ENCODE data around the gene PARD3. TPM values are rescaled to one million over a fixed set of nuclear protein-coding genes. Genes with fewer than 3 reads are reported as not detected.
"Not testable (repeated sequence)": the region's sequence is repeated elsewhere in the genome, so short reads cannot be mapped to it uniquely, and the experiment has no call there.

The PARD3 gene
- total RNA-seq, 1 experiment from 2014 or later: 50.0 TPM

DNA sequence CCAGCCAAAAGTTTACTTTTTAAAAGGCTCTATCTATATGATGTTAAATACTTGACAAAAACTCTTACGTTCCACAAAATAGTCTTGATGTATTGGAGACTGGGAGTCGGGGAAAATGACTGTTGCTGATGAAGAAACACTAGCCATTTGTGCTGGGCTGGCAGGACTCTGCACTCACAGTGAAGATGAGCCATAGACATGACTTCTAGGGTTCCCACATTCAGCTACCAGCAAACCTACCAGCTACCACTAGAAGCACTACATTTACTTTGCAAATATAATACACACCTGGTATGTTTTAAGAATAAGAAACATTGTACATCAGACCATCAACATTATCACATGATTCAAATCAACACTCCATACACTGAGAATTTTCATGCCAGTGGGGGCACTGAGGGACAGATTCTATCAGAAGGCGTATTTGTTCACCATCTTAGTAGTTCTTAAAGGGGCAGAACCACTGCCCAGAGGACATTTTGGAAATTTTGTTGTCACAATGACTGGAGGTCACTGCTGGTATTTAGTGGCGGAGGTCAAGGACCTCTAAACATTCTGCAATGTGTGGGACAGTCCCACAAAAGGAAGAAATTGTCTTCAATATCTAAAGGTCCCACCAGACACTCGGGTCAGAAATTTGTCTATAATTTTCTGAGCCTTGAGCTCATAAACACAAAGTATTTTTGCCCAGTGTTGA lies 52.3 kb downstream of the PARD3 start:
- no peak for DNase-seq
- no peaks in the 10 kb centered on the region for H3K36me3 ChIP-seq
- H3K27me3 ChIP-seq: no peaks in the 10 kb centered on the region
- no peaks in the 10 kb centered on the region; the same call in 1 of the 2 replicates for H3K9me3 ChIP-seq
- H3K4me3 ChIP-seq: no peak overlapping the region

DNA sequence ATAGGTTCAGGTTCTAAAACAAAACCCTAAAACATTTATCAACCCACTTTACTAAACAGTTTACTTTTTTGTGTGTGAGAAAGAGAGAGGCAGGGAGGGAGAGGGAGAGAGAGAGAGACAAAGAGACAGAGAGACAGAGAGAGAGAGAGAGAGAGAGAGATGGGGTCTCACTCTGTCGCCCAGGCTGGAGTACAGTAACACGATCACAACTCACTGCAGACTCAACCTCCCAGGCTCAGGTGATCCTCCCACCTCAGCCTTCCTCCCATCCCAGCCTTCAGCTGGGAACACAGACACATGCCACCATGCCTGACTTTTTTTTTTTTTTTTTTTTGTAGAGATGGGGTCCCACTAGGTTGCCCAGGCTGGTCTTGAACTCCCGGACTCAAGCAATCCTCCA lies 52.9 kb downstream of the PARD3 start:
- no peak for DNase-seq
- no peaks in the 10 kb centered on the region; the same call in 1 of the 2 replicates for H3K9me3 ChIP-seq
- no peaks in the 10 kb centered on the region for H3K27me3 ChIP-seq
- no peaks in the 10 kb centered on the region for H3K36me3 ChIP-seq
- H3K4me3 ChIP-seq: no peak overlapping the region

DNA sequence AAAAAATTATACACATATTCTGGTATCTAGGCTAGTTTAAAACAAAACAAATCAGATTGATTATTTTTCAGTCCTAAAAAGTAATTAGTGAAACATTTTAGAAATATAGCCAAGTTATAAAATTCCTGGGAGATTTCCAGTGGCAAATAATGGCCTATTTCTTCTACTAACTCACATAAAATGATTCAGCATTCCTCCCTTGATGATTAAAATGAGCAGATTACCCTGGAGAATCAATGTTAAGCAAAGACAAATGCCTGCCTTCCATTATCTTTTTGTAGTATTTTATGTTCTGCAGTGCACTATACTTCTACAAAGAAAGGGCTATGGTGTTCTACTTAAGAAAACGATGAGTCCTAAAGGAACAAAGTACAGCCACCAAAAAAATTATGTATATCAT lies 53.6 kb downstream of the PARD3 start:
- Histone ChIP-seq H3K27me3 (no peaks in the 10 kb centered on the region), H3K9me3 (no peaks in the 10 kb centered on the region; the same call in 1 of the 2 replicates)
- no peak for DNase-seq

DNA sequence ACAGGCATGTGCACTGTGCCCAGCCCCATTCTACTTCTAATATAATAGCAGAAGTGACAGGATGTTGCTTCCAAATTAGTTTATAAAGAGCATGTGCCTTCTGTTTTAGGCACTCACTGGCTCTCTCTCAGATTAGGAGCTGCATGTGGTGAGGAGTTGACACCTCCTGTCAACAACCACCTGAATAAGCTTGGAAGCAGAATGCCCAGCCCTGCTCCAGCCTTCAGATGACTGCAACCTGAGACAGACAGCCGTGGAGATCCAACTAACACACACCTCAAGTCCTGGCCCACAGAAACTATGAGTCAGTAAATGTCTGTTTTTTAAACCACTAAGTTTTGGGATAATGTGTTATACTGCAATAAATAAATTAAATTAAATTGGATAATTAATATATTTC lies 54.5 kb downstream of the PARD3 start:
- Histone ChIP-seq H3K9me3 (no peaks in the 10 kb centered on the region; the same call in 1 of the 2 replicates), H3K4me3 (no peak overlapping the region), H3K36me3 (no peaks in the 10 kb centered on the region), H3K27me3 (no peaks in the 10 kb centered on the region)
- no peak for DNase-seq

More for the DNA sequence above, 53.6 kb downstream of the PARD3 start:
- no peaks in the 10 kb centered on the region for H3K36me3 ChIP-seq
- no peak overlapping the region for H3K4me3 ChIP-seq

DNA sequence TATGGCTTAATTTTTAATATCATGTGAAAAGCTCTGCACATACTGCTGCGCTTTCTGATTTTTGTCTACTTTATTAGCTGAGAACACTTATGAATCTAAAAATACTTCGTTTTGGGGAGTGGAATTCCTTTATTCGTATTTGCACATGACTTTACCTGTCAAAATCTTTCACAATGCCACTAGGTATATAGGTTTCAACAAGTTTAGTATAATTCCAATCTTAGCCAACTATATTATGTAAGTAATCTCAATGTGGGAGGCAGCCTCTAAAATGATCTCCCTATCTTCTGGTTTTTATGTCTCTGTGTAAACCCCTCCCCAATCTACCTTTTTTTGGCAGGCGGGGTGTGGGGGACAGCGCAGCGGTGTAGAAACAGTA lies 55.3 kb downstream of the PARD3 start:
- H3K4me3 ChIP-seq: no peak overlapping the region
- H3K36me3 ChIP-seq: no peaks in the 10 kb centered on the region
- H3K27me3 ChIP-seq: no peaks in the 10 kb centered on the region
- DNase-seq: no peak
- H3K9me3 ChIP-seq: no peaks in the 10 kb centered on the region; the same call in 1 of the 2 replicates

DNA sequence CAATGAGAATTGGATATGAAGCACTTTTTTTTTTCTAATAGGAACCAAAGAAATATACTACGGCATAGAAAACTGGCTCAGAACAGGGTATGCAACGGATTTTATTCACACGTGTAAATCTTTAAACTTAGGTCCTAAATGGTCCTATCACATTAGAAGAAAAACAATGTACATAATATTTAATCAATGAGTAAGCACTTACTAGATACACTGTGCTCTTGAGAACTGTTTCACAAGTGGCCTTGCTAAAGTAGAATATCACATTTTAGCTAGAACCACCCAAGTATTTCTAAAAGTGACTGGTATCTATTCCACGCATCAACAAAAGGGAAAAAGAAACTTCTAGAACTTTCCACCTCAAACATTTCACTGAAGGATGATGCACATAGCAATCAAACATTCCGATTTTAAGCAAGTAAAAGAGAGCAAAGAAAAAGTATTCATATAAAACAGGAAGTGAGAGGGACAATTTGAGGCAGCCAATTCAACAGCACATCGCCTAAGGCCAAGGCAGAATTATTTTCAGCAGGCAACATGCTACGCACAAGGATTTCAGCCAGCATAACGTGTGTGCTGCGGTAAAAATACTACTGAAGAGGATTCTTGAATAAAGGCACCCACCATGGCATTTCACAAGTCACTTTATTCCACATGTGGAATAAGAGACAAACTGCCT lies 55.8 kb downstream of the PARD3 start:
- no peaks in the 10 kb centered on the region; the same call in 1 of the 2 replicates for H3K9me3 ChIP-seq
- no peaks in the 10 kb centered on the region for H3K27me3 ChIP-seq
- H3K4me3 ChIP-seq: no peak overlapping the region
- no peak for DNase-seq
- H3K36me3 ChIP-seq: no peaks in the 10 kb centered on the region

DNA sequence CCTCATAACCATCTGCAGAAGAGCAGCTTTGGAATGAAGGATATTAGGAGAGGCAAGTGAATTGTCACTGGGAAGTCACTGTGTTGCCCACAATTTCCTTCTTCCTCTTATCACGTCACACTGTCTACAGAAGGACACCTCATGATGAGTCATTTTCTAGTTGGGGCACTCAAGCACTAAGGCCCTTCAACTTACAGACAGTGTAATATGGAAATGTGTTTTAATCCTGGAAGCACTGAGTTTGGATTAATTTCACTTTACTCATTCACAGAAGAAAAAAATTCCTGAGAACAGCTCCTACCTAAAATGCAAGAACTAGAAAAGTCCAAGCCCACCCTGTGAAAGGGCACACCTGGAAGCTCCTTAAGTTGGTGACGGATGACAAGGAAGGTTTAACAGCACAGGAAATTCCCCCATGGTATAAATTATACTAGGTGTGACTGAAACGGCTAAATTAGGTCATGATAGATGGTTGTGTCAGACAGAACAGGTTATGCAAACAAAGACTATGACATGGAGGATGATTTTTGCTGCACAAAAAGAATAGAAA lies 56.6 kb downstream of the PARD3 start:
- H3K36me3 ChIP-seq: no peaks in the 10 kb centered on the region
- no peaks in the 10 kb centered on the region; the same call in 1 of the 2 replicates for H3K9me3 ChIP-seq
- H3K27me3 ChIP-seq: no peaks in the 10 kb centered on the region
- peak; percentile 38 for DNase-seq
- no peak overlapping the region for H3K4me3 ChIP-seq

DNA sequence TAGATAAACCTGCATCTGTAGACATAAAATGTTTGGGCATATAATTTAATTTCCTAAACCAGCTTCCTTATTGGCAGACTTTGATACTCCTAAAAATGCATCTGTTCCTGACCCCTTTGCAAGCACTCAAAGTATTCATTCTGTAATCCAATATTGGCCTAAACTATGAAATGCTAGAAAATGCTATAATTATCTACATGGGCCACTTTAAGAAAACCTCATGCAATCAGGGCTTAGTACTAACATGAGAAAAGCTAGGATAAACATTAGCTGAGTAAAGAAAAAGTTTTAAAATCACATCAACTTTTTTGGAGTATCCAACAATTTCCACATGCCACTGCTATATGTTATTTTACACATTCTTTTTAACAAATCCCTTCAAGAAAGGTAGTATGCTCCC lies 57.2 kb downstream of the PARD3 start:
- no peak for DNase-seq
- no peaks in the 10 kb centered on the region; the same call in 1 of the 2 replicates for H3K9me3 ChIP-seq
- no peaks in the 10 kb centered on the region for H3K36me3 ChIP-seq

DNA sequence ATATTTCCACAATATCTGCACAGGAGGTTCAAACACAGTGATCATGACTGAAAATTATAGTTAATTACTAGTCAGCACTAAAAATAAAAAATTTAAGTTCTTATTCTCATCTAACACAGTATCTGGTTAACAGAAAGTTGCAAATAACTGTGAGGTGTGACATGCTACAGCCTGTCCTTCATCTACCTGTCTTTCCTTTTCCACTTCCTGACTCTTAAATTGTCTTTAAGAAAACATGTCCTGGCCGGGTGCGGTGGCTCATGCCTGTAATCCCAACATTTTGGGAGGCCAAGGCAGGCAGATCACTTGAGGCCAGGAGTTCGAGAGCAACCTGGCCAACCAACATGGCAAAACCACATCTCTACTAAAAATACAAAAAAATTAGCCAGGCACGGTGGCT lies 57.9 kb downstream of the PARD3 start:
- H3K36me3 ChIP-seq, H3K9me3 ChIP-seq, H3K4me3 ChIP-seq, H3K27me3 ChIP-seq, DNase-seq: not testable (repeated sequence)

More for the DNA sequence above, 57.2 kb downstream of the PARD3 start:
- Histone ChIP-seq H3K27me3 (no peaks in the 10 kb centered on the region), H3K4me3 (no peak overlapping the region)

DNA sequence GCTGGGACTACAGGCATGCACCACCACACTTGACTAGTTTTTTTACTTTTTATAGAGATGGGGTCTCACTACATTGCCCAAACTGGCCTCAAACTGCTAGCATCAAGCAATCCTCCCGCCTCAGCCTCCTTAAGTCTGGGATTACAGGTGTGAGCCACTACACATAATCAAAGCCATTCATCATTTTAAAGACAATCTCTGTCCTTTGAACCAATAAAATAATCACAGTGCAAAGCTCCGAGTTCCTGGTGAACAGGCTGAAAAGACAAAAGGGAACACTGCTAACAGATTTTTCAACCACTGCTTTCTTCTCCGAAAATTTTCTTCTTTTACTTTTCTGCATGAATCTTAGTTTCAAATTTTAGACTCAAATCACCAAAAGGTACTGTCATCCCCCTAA lies 58.5 kb downstream of the PARD3 start:
- H3K27me3 ChIP-seq: no peaks in the 10 kb centered on the region
- H3K9me3 ChIP-seq: no peaks in the 10 kb centered on the region; the same call in 1 of the 2 replicates
- no peak overlapping the region for H3K4me3 ChIP-seq
- no peaks in the 10 kb centered on the region for H3K36me3 ChIP-seq
- no peak for DNase-seq

DNA sequence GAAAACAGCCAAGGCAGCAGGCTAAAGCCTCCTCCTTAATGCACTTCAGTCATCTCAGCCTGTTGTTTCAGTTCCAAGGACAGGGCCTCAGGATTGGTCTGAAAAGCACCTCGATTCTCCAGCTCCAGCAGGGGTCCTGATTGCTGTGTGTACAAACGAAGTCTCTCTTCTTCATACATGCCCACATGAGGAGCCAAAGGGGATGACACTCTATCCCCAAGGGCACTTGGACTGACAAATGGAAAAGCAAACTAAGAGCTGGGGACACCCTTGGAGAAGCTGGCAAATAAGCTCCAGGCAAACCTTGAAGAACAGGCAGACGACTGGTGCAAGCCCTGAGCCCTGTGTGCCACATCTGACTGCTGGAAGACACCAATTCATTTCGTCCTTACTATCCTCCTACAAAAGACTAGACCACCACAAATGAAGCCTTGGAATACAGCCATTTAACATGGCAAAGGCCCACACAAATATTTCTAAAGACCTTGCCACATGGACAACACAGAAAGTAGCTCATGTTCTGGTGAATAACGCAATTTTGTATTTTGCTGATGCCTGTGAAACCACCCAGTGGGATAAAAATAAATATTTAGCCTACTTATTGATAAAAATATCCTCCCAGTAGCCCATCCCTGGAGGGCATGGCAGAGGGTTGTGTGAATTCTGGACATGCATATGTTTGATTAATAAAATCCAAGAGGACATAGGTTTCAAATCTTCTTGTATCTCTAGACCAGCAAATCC lies 61.9 kb downstream of the PARD3 start:
- Histone ChIP-seq H3K9me3 (no peaks in the 10 kb centered on the region), H3K36me3 (no peaks in the 10 kb centered on the region), H3K4me3 (no peak overlapping the region), H3K27me3 (no peaks in the 10 kb centered on the region)
- no peak for DNase-seq

DNA sequence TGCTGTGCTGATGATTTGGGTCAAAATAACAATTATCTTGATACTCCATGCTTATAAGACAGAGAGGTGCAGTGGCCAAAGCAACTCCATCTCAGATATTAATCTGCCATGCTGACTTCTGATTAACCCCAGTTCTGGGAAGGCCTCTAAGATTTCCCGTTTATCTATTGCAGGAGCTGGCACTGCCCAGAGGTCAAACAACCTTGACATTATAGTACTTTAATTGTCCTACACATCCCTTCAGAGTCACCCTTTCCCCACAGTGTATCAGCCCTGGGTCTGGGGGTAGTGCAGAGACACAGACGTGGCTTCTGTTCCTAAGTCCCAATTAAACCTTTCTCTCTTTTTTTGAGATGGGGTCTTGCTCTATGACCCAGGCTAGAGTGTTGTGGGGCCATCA lies 63.8 kb downstream of the PARD3 start:
- Histone ChIP-seq H3K27me3 (no peaks in the 10 kb centered on the region), H3K9me3 (no peaks in the 10 kb centered on the region), H3K4me3 (no peak overlapping the region), H3K36me3 (no peaks in the 10 kb centered on the region)
- DNase-seq: no peak

DNA sequence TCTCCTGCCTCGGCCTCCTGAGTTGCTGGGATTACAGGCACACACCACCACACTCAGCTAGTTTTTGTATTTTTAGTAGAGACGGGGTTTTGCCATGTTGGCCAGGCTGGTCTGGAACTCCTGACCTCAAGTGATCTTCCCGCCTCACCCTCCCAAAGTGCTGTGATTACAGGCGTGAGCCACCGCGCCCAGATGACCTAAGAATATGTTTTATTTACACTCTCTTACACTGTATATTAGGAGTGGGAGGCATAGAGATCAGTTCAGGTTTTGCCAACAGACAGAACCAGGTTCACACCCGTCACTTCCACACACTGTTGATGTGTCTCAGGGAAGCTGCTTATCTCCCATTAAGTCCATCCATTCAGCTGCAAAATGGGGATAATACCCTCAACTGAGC lies 64.3 kb downstream of the PARD3 start:
- H3K27me3 ChIP-seq, H3K36me3 ChIP-seq, DNase-seq, H3K9me3 ChIP-seq, H3K4me3 ChIP-seq: not testable (repeated sequence)

DNA sequence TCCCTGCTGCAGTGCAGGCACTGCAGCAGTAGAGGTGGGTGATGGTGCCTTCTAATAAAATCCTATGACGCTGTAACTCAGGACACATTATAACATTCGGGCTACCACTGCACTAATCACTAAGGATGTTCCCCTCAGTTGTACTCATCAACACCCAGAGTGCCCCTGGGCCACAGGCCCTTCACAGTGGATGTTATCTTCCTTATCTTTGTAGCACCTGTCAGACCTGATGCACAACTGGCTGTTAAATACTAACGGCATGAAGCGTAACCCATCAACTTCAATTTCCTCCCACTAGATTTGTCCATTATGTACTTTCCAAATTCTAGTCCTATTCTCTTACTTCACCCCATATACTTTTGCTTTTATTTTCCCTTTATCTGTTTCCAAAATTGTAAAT lies 66.3 kb downstream of the PARD3 start:
- no peak for DNase-seq
- H3K36me3 ChIP-seq: no peaks in the 10 kb centered on the region

DNA sequence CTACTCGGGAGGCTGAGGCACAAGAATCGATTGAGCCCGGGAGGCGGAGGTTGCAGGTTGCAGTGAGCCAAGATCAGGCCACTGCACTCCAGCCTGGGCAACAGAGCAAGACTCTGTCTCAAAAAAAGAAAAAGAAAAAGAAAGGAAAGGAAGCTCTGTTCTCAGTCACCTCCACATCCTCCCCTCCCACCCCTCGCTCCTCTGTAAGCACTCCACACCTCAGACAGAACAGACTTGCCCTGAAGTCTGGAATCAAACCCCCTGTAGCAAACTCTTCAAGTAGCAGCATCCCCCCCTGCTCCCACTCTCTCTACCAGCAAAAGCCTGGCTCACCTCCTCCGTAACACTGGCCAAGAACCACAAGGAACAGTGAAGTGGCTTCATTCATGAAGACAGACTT lies 66.7 kb downstream of the PARD3 start:
- H3K36me3 ChIP-seq: no peaks in the 10 kb centered on the region
- no peaks in the 10 kb centered on the region for H3K27me3 ChIP-seq
- DNase-seq: no peak
- no peak overlapping the region for H3K4me3 ChIP-seq
- no peaks in the 10 kb centered on the region for H3K9me3 ChIP-seq

More for the DNA sequence above, 66.3 kb downstream of the PARD3 start:
- Histone ChIP-seq H3K4me3 (no peak overlapping the region), H3K9me3 (no peaks in the 10 kb centered on the region), H3K27me3 (no peaks in the 10 kb centered on the region)

DNA sequence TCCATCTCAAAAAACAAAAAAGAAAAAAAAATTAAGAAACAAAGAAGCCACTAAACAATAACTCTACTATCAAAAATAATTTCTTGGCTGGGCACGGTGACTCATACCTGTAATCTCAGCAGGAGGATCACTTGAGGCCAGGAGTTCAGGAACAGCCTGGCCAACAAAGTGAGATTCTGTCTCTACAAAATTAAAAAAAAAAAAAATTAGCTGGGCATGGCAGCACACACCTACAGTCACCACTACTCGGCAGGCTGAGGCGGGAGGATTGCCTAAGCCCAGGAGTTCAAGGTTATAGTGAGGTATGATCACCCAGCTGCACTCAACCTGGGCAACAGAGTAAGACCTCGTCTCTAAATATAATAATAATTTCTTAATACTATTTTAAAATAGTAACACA lies 69.0 kb downstream of the PARD3 start:
- H3K4me3 ChIP-seq: no peak overlapping the region
- DNase-seq: no peak
- H3K36me3 ChIP-seq: no peaks in the 10 kb centered on the region
- no peaks in the 10 kb centered on the region for H3K27me3 ChIP-seq
- H3K9me3 ChIP-seq: no peaks in the 10 kb centered on the region

DNA sequence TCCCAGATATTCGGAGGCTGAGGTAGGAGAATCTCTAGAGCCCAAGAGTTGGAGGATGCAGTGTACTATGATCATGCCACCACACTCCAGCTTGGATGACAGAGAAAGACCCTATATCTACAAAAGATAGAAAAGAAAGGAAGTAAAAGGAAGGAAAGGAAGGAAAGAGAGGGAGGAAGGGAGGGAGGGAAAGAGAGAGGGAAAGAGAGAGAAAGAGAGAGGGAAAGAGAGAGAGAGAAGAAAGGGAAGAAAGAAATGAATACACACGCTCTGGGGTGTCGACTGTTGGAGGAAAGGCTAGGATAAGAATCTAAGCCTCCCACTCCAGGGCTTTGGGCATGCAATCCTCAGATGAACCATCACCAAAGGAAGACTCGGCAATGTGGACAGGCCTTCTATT lies 69.9 kb downstream of the PARD3 start:
- H3K36me3 ChIP-seq: no peaks in the 10 kb centered on the region
- H3K9me3 ChIP-seq: no peaks in the 10 kb centered on the region
- no peaks in the 10 kb centered on the region for H3K27me3 ChIP-seq
- H3K4me3 ChIP-seq: no peak overlapping the region
- DNase-seq: no peak

Data from MG63 (cell line).